Heart left ventricle (tissue), 13 donors: Measurements from ENCODE around the gene SOCS6.

Experiments
- CTCF ChIP-seq, 12 donors: fragments of 200-600 bp; sonication (generic) in 4 of 12; IDR thresholded peaks; one replicate each; pipeline versions ENCODE4 v1.5.0 to v1.8.0; 2018 to 2022; ENCODE audit warnings: antibody characterized with exemption in 12 of 12, mild to moderate bottlenecking in 5 of 12
- POLR2A ChIP-seq, 2 donors: fragments of 450-650 bp; IDR thresholded peaks; one replicate each; pipeline ENCODE4 v1.6.1; 2017; ENCODE audit warnings: antibody characterized with exemption in 2 of 2, mild to moderate bottlenecking in 2 of 2, moderate library complexity in 2 of 2
- donor health status: ischemic (EF 13 %, LVEDD 7.1; RV severe dilation, severe dysfunction).
- donor health status: DM: no; HTN: yes; CAD: no.
- donor health status: DM: no; HTN: no; CAD: no.
- donor health status: ischemic (EF 25% LVEDD 6.9; RV normal size, moderate dysfunction).
- donor health status: ischemic (EF 25% LVEDD 5.7; RV mildly dilated, moderate dysfunction).
- donor health status: ischemic (EF 35%, LVEDD 5.7; RV mildly dilated, moderate dysfunction).
- donor health status: nonischemic (EF 11% LVEDD 7.7; RV severe dilation, severe dysfunction).
- donor health status: DM: yes; HTN: yes; CAD: no.
- donor health status: PGD.
- donor health status: ischemic (EF 29% LVEDD 5.4; RV normal size, mild dysfunction).
- donor health status: nonischemic (EF 23%, LVEDD 6.1; RV moderate dilation, normal function).

GRCh38 chr18:70250781-70251180, 38.1 kb upstream of the SOCS6 start:
- TF ChIP-seq CTCF (IDR thresholded peaks at IDR 0.05), result no peak
- TF ChIP-seq POLR2A (IDR thresholded peaks at IDR 0.05), result no peak
